Measurements from ENCODE around the gene PLCD1. TPM values are rescaled to one million over a fixed set of nuclear protein-coding genes. Genes with fewer than 3 reads are reported as not detected.

The PLCD1 gene
- total RNA-seq, 1 donor from 2014 or later, result 38.6 TPM

- H3K36me3 Mint-ChIP-seq, result peaks cover 15% of the 10 kb centered on the region
- H3K4me3 Mint-ChIP-seq, result no peak overlapping the region
- DNase-seq (ENCODE audit: low spot score), result no peak
- H3K4me3 ChIP-seq, result no peak overlapping the region
- peaks cover 3% of the 10 kb centered on the region for H3K4me1 Mint-ChIP-seq
- no peaks in the 10 kb centered on the region for H3K9me3 Mint-ChIP-seq
- no peaks in the 10 kb centered on the region for H3K27me3 Mint-ChIP-seq (ENCODE audit: insufficient read depth, low read depth)
- H4K20me1 ChIP-seq (ENCODE audit: low read depth), result peaks cover 11% of the 10 kb centered on the region
- H3K27ac Mint-ChIP-seq, result no peak overlapping the region
- H3K4me1 ChIP-seq, result no peaks in the 10 kb centered on the region
- H3K36me3 ChIP-seq, result peaks cover 5% of the 10 kb centered on the region
- no peaks in the 10 kb centered on the region for H3F3A ChIP-seq (ENCODE audit: low read depth)
- H3K9me3 ChIP-seq (ENCODE audit: low read depth), result no peaks in the 10 kb centered on the region
- no peak overlapping the region for H3K4me2 ChIP-seq
- no peak for TF ChIP-seq EZH2 (IDR thresholded peaks at IDR 0.05)
- no peak for TF ChIP-seq CTCF (IDR thresholded peaks at IDR 0.05)
- no peak for TF ChIP-seq EZH2phosphoT487 (IDR thresholded peaks at IDR 0.05)
- no peak overlapping the region for H3K27ac ChIP-seq
- no peak overlapping the region for H3K9ac ChIP-seq
- no peaks in the 10 kb centered on the region for H3K79me2 ChIP-seq (ENCODE audit: low read depth)
- H3K27me3 ChIP-seq, result no peaks in the 10 kb centered on the region
- no peak overlapping the region for H2AFZ ChIP-seq (replicated peaks)
Observed at GRCh38 chr3:37971467-37971866, 58.0 kb downstream of the PLCD1 start.

DNA sequence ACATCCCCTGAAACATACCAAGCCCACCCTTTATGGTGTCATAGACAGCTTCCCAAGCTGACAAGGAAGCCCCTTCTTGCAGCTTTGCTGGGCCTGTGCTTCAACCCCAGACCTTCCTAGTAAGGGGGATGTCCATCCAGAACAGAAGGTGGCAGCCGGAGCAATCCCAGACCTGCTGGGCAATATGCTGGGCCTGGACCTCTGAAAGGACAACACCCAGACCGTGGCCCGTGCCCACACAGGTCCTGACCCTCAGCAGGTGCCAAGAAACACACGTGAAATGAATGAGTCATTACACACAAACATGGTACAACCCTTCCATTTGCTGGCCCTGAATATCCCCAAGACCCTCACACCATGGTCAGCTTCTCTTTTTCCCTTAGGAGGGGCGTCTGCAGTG lies 58.6 kb downstream of the PLCD1 start:
- no peaks in the 10 kb centered on the region for H3K27me3 ChIP-seq
- H3K4me2 ChIP-seq, result no peak overlapping the region
- H3K4me1 ChIP-seq, result no peaks in the 10 kb centered on the region
- H3K36me3 Mint-ChIP-seq, result peaks cover 14% of the 10 kb centered on the region
- peaks cover 3% of the 10 kb centered on the region for H3K4me1 Mint-ChIP-seq
- no peak overlapping the region for H3K9ac ChIP-seq
- H3K27ac ChIP-seq, result no peak overlapping the region
- H2AFZ ChIP-seq (replicated peaks), result no peak overlapping the region
- no peaks in the 10 kb centered on the region for H3K27me3 Mint-ChIP-seq (ENCODE audit: insufficient read depth, low read depth)
- H3K9me3 ChIP-seq (ENCODE audit: low read depth), result no peaks in the 10 kb centered on the region
- peaks cover 5% of the 10 kb centered on the region for H3K36me3 ChIP-seq
- H3F3A ChIP-seq (ENCODE audit: low read depth), result no peaks in the 10 kb centered on the region
- H3K4me3 ChIP-seq, result no peak overlapping the region
- no peak for TF ChIP-seq CTCF (IDR thresholded peaks at IDR 0.05)
- no peak for TF ChIP-seq EZH2 (IDR thresholded peaks at IDR 0.05)
- no peak for TF ChIP-seq EZH2phosphoT487 (IDR thresholded peaks at IDR 0.05)
- H3K4me3 Mint-ChIP-seq, result no peak overlapping the region
- H4K20me1 ChIP-seq (ENCODE audit: low read depth), result peaks cover 11% of the 10 kb centered on the region
- no peak overlapping the region for H3K27ac Mint-ChIP-seq
- no peaks in the 10 kb centered on the region for H3K9me3 Mint-ChIP-seq
- no peaks in the 10 kb centered on the region for H3K79me2 ChIP-seq (ENCODE audit: low read depth)
- DNase-seq (ENCODE audit: low spot score), result no peak

- Mint-ChIP-seq H3K27me3 (ENCODE audit: insufficient read depth, low read depth) (no peaks in the 10 kb centered on the region), H3K4me3 (no peak overlapping the region), H3K4me1 (peaks cover 3% of the 10 kb centered on the region), H3K36me3 (peaks cover 15% of the 10 kb centered on the region), H3K27ac (peak overlapping the region; percentile 22), H3K9me3 (no peaks in the 10 kb centered on the region)
- H3K27me3 ChIP-seq, result no peaks in the 10 kb centered on the region
- no peaks in the 10 kb centered on the region for H3F3A ChIP-seq (ENCODE audit: low read depth)
- H3K9me3 ChIP-seq (ENCODE audit: low read depth), result no peaks in the 10 kb centered on the region
- H3K9ac ChIP-seq, result no peak overlapping the region
- no peaks in the 10 kb centered on the region for H3K79me2 ChIP-seq (ENCODE audit: low read depth)
- H3K4me2 ChIP-seq, result no peak overlapping the region
- H3K4me1 ChIP-seq, result no peaks in the 10 kb centered on the region
- peaks cover 5% of the 10 kb centered on the region for H3K36me3 ChIP-seq
- H4K20me1 ChIP-seq (ENCODE audit: low read depth), result peaks cover 11% of the 10 kb centered on the region
- no peak overlapping the region for H2AFZ ChIP-seq (replicated peaks)
- no peak for DNase-seq (ENCODE audit: low spot score)
- no peak overlapping the region for H3K27ac ChIP-seq
- TF ChIP-seq CTCF (IDR thresholded peaks at IDR 0.05) (no peak), EZH2 (IDR thresholded peaks at IDR 0.05) (no peak), EZH2phosphoT487 (IDR thresholded peaks at IDR 0.05) (no peak)
- no peak overlapping the region for H3K4me3 ChIP-seq
Observed at GRCh38 chr3:37969596-37970100, 59.8 kb downstream of the PLCD1 start.

Measured in neural progenitor cell (in vitro differentiated cells).